Measurements from ENCODE around the gene EFCAB13. TPM values are rescaled to one million over a fixed set of nuclear protein-coding genes. Genes with fewer than 3 reads are reported as not detected.

Gene EFCAB13
- total RNA-seq, 4 donors from 2014 or later = 1.4 to 2.5 (median 1.8) TPM

- no peak for ATAC-seq
- H3K27ac ChIP-seq = no peak overlapping the region
- H3K4me1 ChIP-seq = no peaks in the 10 kb centered on the region
- H3K9me3 ChIP-seq = no peaks in the 10 kb centered on the region
- H3K4me3 ChIP-seq = no peak overlapping the region
- no peak for TF ChIP-seq CTCF (IDR thresholded peaks at IDR 0.05 in 4 of 5, conservative IDR thresholded peaks at IDR 0.05 in 1 of 5)
- no peak for TF ChIP-seq POLR2A (IDR thresholded peaks at IDR 0.05)
- in situ Hi-C loops (cut with MboI; ENCODE audit: low sequenced_read_pairs in 4 of 4) = no loop called here
- H3K36me3 ChIP-seq = no peaks in the 10 kb centered on the region
- no peak for DNase-seq
- intact Hi-C loops (cut with DNase I; ENCODE audit: low total_unique reads) = no loop called here
- H3K27me3 ChIP-seq = no peaks in the 10 kb centered on the region
Measured at GRCh38 chr17:47400333-47400732, 76.6 kb downstream of the EFCAB13 start.

- no peak for ATAC-seq
- TF ChIP-seq CTCF (IDR thresholded peaks at IDR 0.05 in 4 of 5, conservative IDR thresholded peaks at IDR 0.05 in 1 of 5) (no peak), POLR2A (IDR thresholded peaks at IDR 0.05) (no peak)
- Histone ChIP-seq H3K27ac (no peak overlapping the region), H3K9me3 (no peaks in the 10 kb centered on the region), H3K4me1 (no peaks in the 10 kb centered on the region), H3K4me3 (no peak overlapping the region), H3K27me3 (no peaks in the 10 kb centered on the region), H3K36me3 (no peaks in the 10 kb centered on the region)
- intact Hi-C loops (cut with DNase I; ENCODE audit: low total_unique reads) = no loop called here
- in situ Hi-C loops (cut with MboI; ENCODE audit: low sequenced_read_pairs in 4 of 4) = no loop called here
- no peak for DNase-seq
Measured at GRCh38 chr17:47401100-47401499, 77.3 kb downstream of the EFCAB13 start.

- Histone ChIP-seq H3K27me3 (no peaks in the 10 kb centered on the region), H3K9me3 (no peaks in the 10 kb centered on the region), H3K4me1 (no peaks in the 10 kb centered on the region), H3K4me3 (no peak overlapping the region), H3K27ac (no peak overlapping the region), H3K36me3 (no peaks in the 10 kb centered on the region)
- intact Hi-C loops (cut with DNase I; ENCODE audit: low total_unique reads) (no loop called here), in situ Hi-C loops (cut with MboI; ENCODE audit: low sequenced_read_pairs in 4 of 4) (no loop called here)
- no peak for ATAC-seq
- DNase-seq = no peak
- TF ChIP-seq CTCF (IDR thresholded peaks at IDR 0.05 in 4 of 5, conservative IDR thresholded peaks at IDR 0.05 in 1 of 5) (no peak), POLR2A (IDR thresholded peaks at IDR 0.05) (no peak)
Measured at GRCh38 chr17:47404006-47404405, 80.3 kb downstream of the EFCAB13 start.

GRCh38 chr17:47404875-47405274, 81.1 kb downstream of the EFCAB13 start:
- Histone ChIP-seq H3K27ac (no peak overlapping the region), H3K9me3 (no peaks in the 10 kb centered on the region), H3K4me1 (no peaks in the 10 kb centered on the region), H3K27me3 (no peaks in the 10 kb centered on the region), H3K36me3 (no peaks in the 10 kb centered on the region), H3K4me3 (no peak overlapping the region)
- DNase-seq (no peak), ATAC-seq (no peak)
- TF ChIP-seq POLR2A (IDR thresholded peaks at IDR 0.05) = no peak
- TF ChIP-seq CTCF (IDR thresholded peaks at IDR 0.05 in 4 of 5, conservative IDR thresholded peaks at IDR 0.05 in 1 of 5) = no peak
- in situ Hi-C loops (cut with MboI; ENCODE audit: low sequenced_read_pairs in 4 of 4) = no loop called here
- intact Hi-C loops (cut with DNase I; ENCODE audit: low total_unique reads) = no loop called here

- DNase-seq = no peak
- no peak overlapping the region for H3K27ac ChIP-seq
- H3K4me3 ChIP-seq = no peak overlapping the region
- in situ Hi-C loops (cut with MboI; ENCODE audit: low sequenced_read_pairs in 4 of 4) (no loop called here), intact Hi-C loops (cut with DNase I; ENCODE audit: low total_unique reads) (no loop called here)
- TF ChIP-seq CTCF (IDR thresholded peaks at IDR 0.05 in 4 of 5, conservative IDR thresholded peaks at IDR 0.05 in 1 of 5) (no peak), POLR2A (IDR thresholded peaks at IDR 0.05) (no peak)
- H3K9me3 ChIP-seq = no peaks in the 10 kb centered on the region
- H3K4me1 ChIP-seq = no peaks in the 10 kb centered on the region
- H3K36me3 ChIP-seq = no peaks in the 10 kb centered on the region
- no peaks in the 10 kb centered on the region for H3K27me3 ChIP-seq
- ATAC-seq = no peak
Measured at GRCh38 chr17:47413872-47414271, 90.1 kb downstream of the EFCAB13 start.

Data from gastrocnemius medialis (tissue), 4 donors.